Uterus (tissue), 2 donors: ENCODE results near the gene RAI1.

Experiments used
- POLR2A ChIP-seq, 2 donors: fragments of 450-650 bp; IDR thresholded peaks; one replicate each; pipeline ENCODE4 v1.6.1; 2016; ENCODE audit warnings: antibody characterized with exemption in 2 of 2, mild to moderate bottlenecking in 1 of 2, moderate library complexity in 1 of 2
- TF ChIP-seq, protein P1 (sequence below), 4 experiments: fragments of 200-600 bp in 2 of 4; fragments of 450-650 bp in 2 of 4; sonication (generic) in 2 of 4; IDR thresholded peaks; one replicate each; pipeline ENCODE4 v1.5.1; 2016 to 2019; ENCODE audit warnings: antibody characterized with exemption in 4 of 4, mild to moderate bottlenecking in 2 of 4, moderate library complexity in 1 of 4

DNA sequence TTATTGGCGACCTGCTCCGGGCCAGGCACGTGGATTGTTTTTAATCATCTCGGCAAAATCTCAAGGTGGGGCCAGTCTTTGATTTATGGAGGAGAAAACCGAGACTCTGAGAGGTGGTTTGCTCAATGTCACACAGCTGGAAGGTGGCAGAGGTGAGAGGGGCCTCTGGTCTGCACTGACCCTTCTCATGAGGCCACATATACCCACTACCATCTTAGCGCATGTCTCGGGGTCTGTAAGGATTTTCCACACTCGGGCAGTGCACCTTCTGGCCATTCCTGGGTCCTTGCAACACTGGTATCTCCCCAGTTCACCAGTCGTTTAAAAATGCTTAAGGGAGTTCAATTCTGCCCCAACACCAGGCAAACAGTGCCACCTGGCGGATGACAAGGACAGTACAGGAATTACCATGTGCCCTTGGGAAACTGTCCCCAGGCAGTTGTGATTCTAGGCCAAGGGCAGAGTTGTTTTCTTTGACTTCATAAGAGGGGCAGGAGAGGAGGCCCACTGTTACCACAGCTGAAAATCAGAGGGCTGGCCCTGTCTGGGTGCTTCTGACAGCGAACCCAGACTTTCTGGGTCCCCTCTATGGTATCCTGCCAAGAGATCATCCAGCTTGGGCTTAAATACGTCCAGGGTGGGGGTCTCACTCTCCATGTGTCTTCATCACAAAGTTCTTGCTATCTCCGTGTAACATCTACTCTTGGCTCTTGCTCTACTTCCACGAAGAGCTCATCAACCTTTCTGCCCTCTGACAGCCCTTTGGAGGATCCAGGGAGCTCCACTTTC is 39.4 kb upstream of the RAI1 start:
- TF ChIP-seq, protein P1, sequence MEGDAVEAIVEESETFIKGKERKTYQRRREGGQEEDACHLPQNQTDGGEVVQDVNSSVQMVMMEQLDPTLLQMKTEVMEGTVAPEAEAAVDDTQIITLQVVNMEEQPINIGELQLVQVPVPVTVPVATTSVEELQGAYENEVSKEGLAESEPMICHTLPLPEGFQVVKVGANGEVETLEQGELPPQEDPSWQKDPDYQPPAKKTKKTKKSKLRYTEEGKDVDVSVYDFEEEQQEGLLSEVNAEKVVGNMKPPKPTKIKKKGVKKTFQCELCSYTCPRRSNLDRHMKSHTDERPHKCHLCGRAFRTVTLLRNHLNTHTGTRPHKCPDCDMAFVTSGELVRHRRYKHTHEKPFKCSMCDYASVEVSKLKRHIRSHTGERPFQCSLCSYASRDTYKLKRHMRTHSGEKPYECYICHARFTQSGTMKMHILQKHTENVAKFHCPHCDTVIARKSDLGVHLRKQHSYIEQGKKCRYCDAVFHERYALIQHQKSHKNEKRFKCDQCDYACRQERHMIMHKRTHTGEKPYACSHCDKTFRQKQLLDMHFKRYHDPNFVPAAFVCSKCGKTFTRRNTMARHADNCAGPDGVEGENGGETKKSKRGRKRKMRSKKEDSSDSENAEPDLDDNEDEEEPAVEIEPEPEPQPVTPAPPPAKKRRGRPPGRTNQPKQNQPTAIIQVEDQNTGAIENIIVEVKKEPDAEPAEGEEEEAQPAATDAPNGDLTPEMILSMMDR (IDR thresholded peaks at IDR 0.05), result peak; percentile 86 to 95 (median 91)
- no peak for TF ChIP-seq POLR2A (IDR thresholded peaks at IDR 0.05)
